GM18861 (cell line): ENCODE measurements around the gene OGDHL.
"Not testable (repeated sequence)": the region's sequence is repeated elsewhere in the genome, so short reads cannot be mapped to it uniquely, and the experiment has no call there.

ENCODE experiments used
- ATAC-seq: cut with Tn5 transposase; IDR thresholded peaks from one replicate; pipeline ENCODE4 v1.9.1; 2021; ENCODE audit not compliant: unreplicated experiment

OGDHL gene

DNA sequence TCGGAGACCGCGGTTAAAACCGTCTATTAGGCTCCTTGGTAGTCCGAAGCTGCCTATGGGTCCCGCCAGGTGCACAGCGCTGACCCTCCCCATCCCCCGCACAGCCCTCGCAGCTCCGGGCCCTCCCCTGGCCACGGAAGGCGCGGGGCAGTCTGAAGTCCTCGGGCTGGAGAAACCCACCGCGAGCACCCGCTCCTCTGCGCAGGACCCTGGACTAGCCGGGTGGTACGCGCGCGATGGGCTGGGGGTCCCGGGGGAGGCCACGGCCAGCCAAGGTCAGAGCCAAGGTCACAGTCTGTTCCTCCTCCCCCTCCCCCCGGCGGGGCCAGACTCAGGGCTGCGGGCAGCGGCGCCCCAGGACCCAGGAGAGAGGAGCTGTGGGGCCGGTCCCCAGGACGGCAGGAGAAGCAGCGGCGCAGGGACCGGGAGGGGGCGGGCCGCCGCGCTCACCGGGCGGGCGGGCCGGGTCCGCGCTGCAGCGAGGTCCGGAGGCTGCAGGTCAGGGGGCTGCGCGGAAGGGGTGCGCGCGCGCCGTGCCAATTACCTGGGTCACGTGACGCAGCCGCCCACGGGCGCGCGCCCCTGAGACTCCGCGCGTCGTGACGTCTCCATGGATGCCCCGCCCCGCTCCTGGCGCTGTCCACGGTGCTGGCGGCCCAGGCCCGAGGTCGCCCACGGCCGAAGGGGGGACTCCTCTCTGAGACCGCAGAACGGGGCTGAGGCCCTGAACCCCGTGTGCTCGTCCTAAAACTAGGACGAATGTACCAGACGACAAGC lies at the start of gene OGDHL:
Gene OGDHL, minus strand, starts transcription at position 535 of the 777 bp plus-strand sequence. CDS start 3,731 bp downstream, outside the sequence.
- peak; percentile 54 for ATAC-seq

DNA sequence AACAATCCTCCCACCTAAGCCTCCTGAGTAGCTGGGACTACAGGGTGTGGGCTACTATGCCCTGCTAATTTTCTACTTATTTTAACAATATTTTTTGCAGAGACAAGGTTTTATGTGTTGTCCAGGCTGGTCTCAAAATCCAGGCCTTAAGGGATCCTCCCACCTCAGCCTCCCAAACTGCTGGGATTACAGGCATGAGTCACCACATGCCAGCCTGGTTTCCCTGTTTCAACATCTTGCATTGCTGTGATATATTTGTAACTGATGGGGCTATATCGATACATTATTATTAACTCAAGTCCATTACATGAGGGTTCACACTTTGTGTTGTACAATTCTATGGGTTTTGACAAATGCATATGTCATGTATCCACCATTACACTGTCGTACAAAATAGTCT lies 41.9 kb upstream of the OGDHL start:
- ATAC-seq: no peak

DNA sequence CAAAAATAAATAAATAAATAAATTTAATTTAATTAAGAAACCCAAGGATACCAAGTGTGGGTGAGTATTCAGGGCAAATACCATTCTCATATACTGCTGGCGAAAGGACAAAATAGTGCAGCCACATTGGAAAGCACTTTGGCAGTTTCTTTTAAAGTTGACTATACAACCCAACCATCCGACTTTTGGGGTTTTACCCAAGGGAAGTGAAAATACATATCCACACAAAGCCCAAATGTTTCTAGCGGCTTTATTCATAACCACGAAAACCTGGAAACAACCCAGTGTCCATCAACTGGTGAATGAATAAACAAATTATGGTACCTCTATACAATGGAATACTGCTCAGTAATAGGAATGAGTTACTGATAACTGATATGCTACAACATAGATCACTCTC lies 36.2 kb upstream of the OGDHL start:
- no peak for ATAC-seq

DNA sequence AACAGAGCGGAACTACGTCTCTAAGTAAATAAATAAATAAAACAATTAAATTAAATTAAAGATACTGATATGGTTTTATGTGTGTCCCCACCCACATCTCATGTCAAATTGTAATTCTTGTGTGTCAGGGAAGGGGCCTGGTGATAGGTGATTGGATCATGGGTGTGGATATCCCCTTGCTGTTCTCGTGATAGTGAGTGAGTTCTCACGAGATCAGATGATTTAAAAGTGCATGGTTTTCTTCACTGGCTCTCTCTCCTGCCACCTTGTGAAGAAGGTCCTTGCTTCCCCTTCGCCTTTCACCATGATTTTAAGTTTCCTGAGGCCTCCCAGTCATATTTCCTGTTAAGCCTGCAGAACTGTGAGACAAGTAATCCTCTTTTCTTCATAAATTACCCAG lies 29.0 kb upstream of the OGDHL start:
- ATAC-seq: no peak

DNA sequence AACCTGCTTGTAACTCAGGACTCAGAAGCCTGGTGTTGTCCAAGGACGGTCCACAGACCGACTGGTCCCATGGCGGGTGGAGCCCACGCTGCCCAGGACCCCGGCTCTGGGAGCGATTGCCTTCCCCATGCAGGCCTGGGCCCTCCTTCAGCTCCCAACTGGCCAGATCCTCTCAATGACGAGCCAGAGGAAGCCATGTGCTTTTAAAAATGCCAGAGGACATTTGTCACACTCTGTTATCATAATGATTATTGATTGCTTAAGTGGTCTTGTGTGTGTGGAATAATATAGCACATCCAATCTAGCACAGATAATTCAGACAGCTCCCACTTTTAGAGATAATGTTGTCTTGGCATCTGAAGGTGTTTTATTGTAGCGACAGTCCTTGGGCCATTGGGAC lies 22.6 kb upstream of the OGDHL start:
- no peak for ATAC-seq

DNA sequence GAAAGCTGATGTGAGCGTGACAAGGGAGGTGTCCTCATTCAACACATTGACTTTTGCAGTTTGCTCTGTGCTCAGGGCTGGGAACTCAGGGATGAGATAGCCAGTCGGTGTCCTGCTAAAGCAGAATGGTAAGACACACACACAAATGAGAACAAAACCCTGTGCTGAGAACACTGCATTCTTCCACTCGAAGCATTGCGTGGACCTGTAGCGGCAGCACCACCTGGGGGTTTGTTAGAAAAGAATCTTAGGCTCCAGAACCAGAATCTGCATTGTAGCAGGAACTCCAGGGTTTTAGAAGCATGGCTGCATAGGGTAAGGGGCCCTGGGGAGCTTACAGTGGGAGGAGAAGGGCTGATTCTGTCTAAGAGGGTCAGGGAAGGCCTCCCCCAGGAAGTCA lies 21.5 kb upstream of the OGDHL start:
- no peak for ATAC-seq

DNA sequence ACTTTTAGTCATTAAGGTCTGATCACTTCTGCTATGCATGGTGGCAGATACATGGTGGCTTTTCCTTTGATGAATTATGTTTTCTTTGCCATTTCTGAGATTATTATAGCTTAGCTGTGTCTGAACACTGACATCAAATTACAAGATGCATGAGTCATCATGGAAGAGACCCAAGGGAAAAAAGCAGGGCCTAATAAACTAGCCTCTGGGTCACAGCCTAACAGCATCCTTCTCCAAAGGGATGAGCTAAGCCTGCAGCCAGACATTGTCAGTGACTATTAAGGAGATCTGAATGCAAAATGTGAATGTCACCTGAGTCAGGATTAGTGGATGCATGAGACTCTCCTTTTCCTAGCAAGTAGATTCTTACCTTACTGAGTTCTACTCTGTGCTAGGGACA lies 19.1 kb upstream of the OGDHL start:
- no peak for ATAC-seq

DNA sequence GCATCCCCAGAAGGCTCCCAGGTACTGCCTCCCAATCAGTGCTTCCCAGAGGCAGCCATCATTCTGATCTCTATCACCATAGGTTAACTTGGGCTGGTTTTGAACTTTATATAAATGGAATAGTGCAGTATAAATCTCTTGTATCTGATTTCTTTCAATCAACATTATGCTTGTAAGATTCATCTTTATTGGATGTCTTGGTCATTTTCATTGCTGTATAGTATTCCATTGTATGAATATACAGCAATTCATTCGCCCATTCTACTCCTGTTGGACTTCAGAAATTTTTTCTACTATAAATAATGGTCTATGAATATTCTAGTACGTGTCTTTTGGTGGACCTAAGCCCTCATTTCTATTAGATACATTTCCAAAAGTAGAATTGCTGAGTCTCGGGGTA lies 16.1 kb upstream of the OGDHL start:
- ATAC-seq: no peak

DNA sequence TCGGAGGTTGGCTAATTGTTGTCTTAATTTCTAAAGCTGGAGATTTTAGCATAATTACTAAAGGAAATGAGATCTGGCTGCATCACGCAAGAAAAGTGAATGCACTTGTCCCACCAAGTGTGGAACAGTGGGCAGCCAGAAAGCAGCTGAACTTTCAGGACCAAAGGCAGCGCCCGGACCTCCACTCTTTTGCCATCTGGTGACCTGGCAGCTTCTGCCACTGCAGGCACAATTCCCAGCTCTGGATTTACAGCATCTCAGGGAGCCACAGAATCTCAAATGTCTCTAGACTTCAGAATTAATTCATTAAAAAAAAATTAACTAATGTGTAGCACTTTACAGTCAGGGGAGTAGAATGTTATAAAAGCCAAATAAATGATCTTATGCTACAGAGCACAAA lies 14.7 kb upstream of the OGDHL start:
- ATAC-seq: no peak

DNA sequence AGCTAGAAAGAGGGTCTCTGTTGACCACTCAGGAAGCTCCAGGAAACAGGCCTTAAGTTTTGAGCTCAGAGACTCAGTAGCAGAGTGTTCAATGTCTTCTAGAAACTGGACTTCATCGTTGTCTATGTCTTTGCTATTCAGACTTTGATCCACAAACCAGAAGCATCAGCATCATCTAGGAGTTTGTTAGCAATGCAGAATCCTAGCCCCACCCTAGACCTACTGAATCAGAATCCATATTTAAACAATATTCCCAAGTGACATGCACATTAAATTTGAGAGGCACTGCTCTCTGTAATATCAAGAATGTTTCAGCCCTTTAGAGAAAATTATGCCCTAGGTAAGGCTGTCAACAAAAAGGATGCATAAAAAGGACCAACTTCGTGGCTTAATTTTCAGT lies 12.9 kb upstream of the OGDHL start:
- no peak for ATAC-seq

DNA sequence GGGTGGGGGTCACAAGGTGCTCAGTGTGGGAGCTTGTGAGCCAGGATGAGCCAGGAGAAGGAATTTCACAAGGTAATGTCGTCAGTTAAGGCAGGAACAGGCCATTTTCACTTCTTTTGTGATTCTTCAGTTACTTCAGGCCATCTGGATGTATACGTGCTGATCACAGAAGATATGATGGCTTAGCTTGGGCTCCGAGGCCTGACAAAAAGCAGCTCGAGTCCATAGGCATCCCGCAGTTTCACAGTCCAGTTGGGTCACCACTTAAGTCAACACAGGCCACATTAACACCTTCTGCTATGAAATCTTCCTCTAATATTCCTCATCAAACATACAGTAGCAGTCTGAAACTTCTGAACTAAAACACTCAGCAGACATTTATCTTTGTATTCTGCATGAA lies 10.8 kb upstream of the OGDHL start:
- not testable (repeated sequence) for ATAC-seq

DNA sequence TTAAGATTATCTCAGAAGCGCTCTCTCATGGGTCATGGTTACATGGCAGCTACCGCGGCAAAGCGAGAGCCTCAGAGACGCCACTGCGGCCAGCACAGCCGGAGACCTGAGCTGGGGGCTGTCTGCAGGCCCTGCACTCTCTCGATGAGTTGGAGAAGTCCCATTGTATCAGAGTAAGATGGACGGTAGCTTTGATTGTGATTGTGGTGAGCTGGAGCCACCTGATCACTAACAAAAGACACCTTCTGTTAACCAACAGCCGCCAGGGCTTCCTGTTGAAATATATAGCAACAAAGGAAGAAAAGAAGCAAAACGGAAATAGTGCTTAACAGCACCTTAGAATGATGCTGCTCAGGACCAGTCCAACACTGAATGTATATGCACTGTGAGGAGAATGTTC lies 8.9 kb upstream of the OGDHL start:
- not testable (repeated sequence) for ATAC-seq

DNA sequence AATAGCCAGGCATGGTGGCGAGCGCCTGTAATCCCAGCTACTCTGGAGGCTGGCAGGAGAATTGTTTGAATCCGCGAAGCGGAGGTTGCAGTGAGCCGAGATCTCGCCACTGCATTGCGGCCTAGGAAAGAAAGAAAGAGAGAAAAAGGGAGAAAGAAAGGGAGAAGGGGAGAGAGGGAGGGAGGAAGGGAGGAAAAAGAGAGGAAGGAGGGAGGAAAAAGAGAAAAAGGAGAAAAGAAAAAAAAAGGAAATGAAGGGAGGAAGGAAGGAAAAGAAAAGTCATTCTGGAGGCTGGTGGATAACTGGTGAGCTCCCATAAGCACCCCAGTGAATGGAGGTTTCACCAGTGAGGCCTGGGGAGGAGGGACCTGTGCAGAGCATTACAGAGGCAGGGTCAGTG lies 7.6 kb upstream of the OGDHL start:
- no peak for ATAC-seq

DNA sequence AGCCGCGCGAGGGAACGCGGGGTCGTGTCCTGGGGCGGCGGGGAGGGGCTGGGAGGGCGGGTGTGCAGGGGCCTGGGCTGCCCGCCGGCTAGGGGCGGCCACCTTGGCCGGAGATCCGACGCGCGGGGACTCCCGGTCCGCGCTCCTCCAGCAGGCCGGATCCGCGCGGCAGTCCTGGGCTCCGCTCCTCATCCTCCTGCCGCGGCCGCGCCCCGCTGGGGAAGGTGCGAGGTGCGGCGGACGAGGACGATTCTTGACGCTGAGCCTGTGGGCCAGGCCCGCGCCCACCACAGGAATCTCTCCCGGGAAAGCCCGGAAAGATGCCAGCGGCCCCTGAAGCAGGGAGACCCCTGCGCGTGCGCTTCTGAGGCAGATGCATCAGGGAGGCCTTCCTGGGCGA lies 6.6 kb upstream of the OGDHL start:
- no peak for ATAC-seq

DNA sequence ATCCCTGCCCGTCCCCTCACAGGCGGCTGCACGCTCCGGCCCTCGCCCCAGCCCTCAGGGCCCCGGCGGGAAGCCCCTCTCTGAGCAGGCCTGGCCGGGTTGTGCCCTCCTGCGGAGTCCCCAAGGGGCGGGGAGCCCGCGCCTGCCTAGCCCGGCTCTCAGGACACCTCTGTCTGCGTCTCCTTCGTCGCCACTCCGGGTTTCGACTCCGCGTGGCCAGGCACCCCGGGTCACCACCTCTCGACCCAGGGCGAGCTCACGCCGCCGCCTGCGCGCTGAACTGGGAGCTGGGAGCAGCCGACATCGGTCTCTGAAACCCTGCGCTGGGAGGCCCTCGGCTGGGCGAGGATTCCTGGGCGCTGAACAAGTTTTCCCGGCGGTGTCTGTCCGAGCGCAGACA lies 6.2 kb upstream of the OGDHL start:
- ATAC-seq: no peak

DNA sequence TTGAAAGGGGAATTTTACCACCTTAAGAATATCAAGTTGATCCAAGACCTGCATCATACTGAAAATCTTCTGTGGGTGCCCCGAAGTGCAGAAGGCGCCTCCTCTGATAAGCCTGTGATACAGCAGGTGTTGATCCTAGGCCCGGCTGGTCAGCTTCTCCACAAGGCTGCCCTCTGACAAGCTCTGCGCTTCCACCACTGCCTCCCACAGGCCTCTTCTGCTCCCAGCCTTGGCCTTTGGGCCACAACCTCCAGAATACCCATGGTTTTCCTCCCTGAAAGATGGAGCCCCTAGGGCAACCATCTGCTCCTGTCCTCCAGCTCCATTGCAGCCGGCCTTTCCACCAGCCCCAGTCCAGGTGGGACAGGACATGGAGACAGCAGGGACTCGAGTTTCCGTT lies 5.6 kb upstream of the OGDHL start:
- ATAC-seq: no peak

DNA sequence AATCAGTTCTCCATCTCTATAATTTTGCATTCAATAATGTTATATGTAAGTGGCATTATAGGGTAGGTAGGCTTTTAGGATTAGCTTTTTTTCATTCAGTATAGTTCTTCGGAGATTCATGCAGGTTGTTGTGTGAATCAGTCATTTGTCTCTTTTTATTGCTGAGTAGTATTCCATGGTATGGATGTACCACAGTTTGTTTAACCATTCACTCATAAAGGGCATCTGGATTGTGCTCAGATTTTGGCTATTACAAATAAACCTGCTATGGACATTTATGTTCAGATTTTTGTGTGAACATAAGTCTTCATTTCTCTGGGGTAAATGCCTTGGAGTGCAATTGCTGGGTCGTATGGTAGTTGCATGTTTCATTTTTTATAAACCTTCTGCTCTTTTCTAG lies 4.4 kb upstream of the OGDHL start:
- ATAC-seq: no peak

DNA sequence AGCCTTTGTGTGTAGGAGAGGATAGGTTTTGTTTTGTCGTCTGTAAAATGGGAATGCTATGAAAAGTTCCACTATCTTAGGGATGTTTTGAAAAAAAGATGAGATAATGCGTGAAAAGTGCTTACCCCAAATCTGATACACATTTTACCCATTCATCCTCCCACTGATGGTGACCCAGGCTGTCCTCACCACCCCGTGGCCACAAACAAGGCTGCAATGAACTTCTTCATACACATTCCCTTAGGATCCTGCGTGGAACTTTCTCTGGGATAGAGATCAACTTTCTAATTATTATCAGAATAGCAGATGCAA lies 399 bp upstream of the OGDHL start:
- ATAC-seq: no peak

DNA sequence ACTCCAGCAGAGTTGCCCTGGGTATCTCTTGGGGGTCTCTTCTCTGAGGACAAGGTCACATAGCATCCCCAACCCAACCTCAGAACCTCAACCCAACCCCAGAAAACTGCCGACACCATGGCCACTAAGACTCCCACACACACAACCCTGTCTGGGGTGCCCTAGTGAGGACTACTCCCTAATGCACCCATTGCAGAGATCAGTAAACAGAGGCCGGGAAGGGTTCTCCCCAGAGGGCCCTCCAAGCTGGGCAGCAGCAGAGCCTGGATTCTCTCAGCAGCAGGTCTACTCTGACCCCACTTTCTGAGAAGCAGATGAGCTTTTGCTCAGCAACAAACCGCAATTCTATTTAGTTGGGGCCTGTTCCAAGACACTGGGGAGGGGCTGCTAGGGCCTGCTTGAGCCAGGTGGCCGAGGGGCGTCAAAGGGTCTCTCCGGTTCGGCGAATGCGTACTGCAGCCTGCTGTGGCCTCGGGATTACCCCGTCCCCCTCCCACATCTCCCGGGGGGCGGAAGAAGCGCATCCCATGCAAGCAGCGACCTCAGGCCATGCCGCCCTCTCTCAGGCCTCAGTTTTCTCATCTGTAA lies 828 bp downstream of the OGDHL start:
- ATAC-seq: no peak

DNA sequence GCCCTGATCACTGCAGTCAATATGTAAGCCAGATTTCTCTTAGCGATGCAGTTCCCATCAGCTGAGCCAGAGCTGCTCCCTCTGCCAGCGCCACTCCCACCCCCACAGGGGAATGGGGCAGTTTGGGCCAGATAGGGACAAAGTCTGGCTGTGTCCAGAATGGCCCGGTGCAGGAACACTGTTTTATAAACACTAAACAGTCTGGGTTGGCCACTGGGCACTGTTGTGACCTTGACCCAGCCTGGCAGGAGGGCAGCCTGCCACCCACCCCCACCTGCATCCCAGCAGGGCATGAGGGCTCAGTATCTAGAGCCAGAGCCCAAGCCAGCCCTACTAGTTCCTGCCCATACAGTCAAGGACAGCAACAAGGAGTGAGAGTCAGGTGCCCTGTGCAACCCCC lies 1.3 kb downstream of the OGDHL start:
- no peak for ATAC-seq

DNA sequence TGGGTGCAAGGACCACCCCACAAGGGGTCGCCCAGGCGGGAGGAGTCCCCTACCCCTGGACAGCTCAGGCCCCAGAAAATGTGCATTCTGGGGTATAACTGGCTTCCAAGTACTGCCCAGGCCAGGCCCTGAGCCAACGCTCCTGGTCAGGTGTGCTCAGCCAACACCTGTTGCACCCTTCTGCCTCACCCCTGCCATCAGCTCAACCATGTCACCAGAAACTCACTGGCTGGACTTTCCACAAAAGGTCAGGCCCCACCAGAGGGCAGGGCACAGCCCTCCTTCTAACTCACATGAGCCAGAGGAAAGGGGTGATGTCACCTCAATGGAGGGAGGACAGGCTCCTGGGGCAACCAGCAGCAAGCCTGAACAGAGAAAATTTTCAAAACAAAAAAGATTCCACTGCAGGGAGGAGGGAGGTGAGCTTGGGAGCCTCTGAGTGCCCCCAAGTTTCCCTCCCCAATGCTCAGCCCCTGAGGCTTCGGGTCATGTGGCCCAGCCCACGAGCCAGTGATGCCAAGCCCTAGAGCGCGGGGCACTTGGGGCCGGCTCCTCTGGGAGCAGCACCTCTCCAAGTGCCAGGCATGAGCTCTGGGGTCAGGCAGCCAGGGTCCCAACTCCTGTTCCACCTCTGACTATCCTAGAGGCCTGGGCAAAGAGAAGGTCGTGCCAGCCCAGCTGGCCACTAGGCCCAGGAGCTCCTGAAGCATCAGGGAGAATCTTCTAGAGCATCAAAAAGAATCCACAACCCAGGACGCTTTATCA lies 2.2 kb downstream of the OGDHL start:
- ATAC-seq: no peak

DNA sequence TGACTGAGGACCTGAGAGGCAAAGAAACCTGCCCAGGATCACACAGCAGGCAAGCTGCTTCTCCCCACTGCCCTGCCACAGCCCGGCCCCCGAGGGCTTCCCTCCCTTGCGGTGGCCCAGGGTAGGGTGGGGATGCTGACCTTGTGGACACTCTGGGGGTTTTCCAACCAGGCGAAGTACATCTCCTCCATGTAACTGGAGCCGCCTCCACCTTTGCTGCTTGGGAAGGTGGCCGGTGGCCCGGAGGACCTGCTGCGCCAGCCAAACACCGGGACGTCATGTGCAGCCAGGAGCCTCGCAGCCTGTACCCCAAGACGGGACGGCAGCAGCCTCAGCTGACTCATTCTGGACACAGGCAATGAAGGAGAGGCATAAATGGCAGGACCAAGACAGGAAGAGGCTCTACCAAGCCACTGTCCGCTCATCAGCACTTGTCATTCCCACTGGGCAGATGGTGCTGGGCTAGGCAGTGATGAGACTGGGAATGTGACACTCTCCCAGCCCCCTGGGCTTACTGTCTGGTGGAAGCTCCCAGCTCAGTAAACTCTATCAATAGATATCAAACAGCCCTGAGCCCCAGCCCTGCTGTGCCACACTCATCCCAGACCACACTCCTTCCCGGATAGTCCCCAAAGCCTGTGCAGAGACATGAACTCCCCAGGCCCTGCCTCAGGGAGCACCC lies 3.7 kb downstream of the OGDHL start:
- ATAC-seq: no peak
